Progenitor cell of endocrine pancreas (in vitro differentiated cells): ENCODE data around the gene TLL2. TPM values are rescaled to one million over a fixed set of nuclear protein-coding genes. Genes with fewer than 3 reads are reported as not detected.

Experiments used
- DNase-seq: peaks from one replicate; pipeline ENCODE4 v3.0.0; 2021; ENCODE audit warnings: low spot score; ENCODE audit not compliant: unreplicated experiment
- H3K27ac Mint-ChIP-seq: 2 replicates; pipeline ENCODE4 v1.8.0; 2021; ENCODE audit warnings: mild to moderate bottlenecking, moderate library complexity, mixed read lengths
- H3K27me3 Mint-ChIP-seq: 2 replicates; pipeline ENCODE4 v1.8.0; 2021; ENCODE audit warnings: mixed read lengths
- H3K36me3 Mint-ChIP-seq: 2 replicates; pipeline ENCODE4 v1.8.0; 2022; ENCODE audit warnings: mixed read lengths; ENCODE audit not compliant: insufficient read depth
- H3K4me1 Mint-ChIP-seq: 2 replicates; pipeline ENCODE4 v1.8.0; 2021; ENCODE audit warnings: low read depth, mixed read lengths
- H3K4me3 Mint-ChIP-seq: 2 replicates; pipeline ENCODE4 v1.8.0; 2021; ENCODE audit warnings: low read depth, mild to moderate bottlenecking, moderate library complexity, mixed read lengths
- H3K9me3 Mint-ChIP-seq: 2 replicates; pipeline ENCODE4 v1.8.0; 2021; ENCODE audit warnings: low read depth, mixed read lengths
- CTCF ChIP-seq: fragments of 200-600 bp; sonication (generic); IDR thresholded peaks from one replicate; pipeline ENCODE4 v1.5.0; 2021; ENCODE audit warnings: antibody characterized with exemption, mild to moderate bottlenecking; ENCODE audit not compliant: unreplicated experiment
- total RNA-seq: library from RNA; stranded (reverse); gene quantifications from 2 replicates; pipeline ENCODE4 v1.2.1, GENCODE V29; 2021

TLL2 gene
- total RNA-seq, 1 donor from 2014 or later, result 0.60 TPM

- Mint-ChIP-seq H3K27ac (no peak overlapping the region), H3K9me3 (no peaks in the 10 kb centered on the region), H3K4me3 (peak overlapping the region; percentile 66), H3K36me3 (no peaks in the 10 kb centered on the region), H3K4me1 (peaks cover 12% of the 10 kb centered on the region), H3K27me3 (peaks cover 67% of the 10 kb centered on the region)
- peak; percentile 17 for DNase-seq
- TF ChIP-seq CTCF, result no peak
Observed at GRCh38 chr10:96513305-96513697, 425 bp downstream of the TLL2 start.

GRCh38 chr10:96512524-96513304 lies 1.0 kb downstream of the TLL2 start:
- Mint-ChIP-seq H3K9me3 (no peaks in the 10 kb centered on the region), H3K4me3 (peak overlapping the region; percentile 66), H3K27ac (no peak overlapping the region), H3K4me1 (peaks cover 12% of the 10 kb centered on the region), H3K27me3 (peaks cover 67% of the 10 kb centered on the region), H3K36me3 (no peaks in the 10 kb centered on the region)
- DNase-seq, result peak; percentile 28
- TF ChIP-seq CTCF, result no peak

GRCh38 chr10:96511044-96511945 lies 2.4 kb downstream of the TLL2 start:
- Mint-ChIP-seq H3K36me3 (no peaks in the 10 kb centered on the region), H3K9me3 (no peaks in the 10 kb centered on the region), H3K4me3 (peak overlapping the region; percentile 16), H3K27me3 (peaks cover 61% of the 10 kb centered on the region), H3K27ac (no peak overlapping the region), H3K4me1 (peaks cover 12% of the 10 kb centered on the region)
- peak; percentile 68 for TF ChIP-seq CTCF
- peak; percentile 34 for DNase-seq

- DNase-seq, result no peak
Observed at GRCh38 chr10:96509017-96509641, 4.6 kb downstream of the TLL2 start.

More at GRCh38 chr10:96509017-96509641, 4.6 kb downstream of the TLL2 start:
- Mint-ChIP-seq H3K27me3 (peaks cover 42% of the 10 kb centered on the region), H3K9me3 (no peaks in the 10 kb centered on the region), H3K4me3 (no peak overlapping the region), H3K4me1 (peaks cover 8% of the 10 kb centered on the region), H3K27ac (no peak overlapping the region), H3K36me3 (no peaks in the 10 kb centered on the region)
- TF ChIP-seq CTCF, result no peak
